OCI-LY7 (cell line): Measurements from ENCODE around the gene TNC. TPM values are rescaled to one million over a fixed set of nuclear protein-coding genes. Genes with fewer than 3 reads are reported as not detected.

Experiments
- BruUV-seq: library from RNA; stranded (reverse); fragments of 400-500 nt; replicated peaks from 2 replicates; lab custom pipeline; 2021; lab: Mats Ljungman, UMichigan
- CTCF ChIA-PET: fragments of 300-600 bp; sonication (Branson Sonifier 250); formaldehyde crosslinking; loops from one replicate; lab custom pipeline; 2022; ENCODE audit warnings: antibody characterized with exemption; ENCODE audit not compliant: unreplicated experiment; lab: Charles Lee
- POLR2A ChIA-PET: fragments of 300-600 bp; sonication (Branson Sonifier 250); formaldehyde crosslinking; loops from one replicate; lab custom pipeline; 2022; ENCODE audit warnings: antibody characterized with exemption; lab: Charles Lee
- DNase-seq: peaks from one replicate; pipeline ENCODE4 v3.0.0-alpha.2; 2015; ENCODE audit warnings: low spot score
- H2AFZ ChIP-seq: fragments of 200-600 bp; sonication (generic), shearing (Covaris generic); 2 replicates; pipeline ENCODE4 v1.6.1; 2014; ENCODE audit warnings: mild to moderate bottlenecking, antibody characterized with exemption, low read length, moderate library complexity
- H3K27ac ChIP-seq: fragments of 200-600 bp; sonication (generic); 2 replicates; pipeline ENCODE4 v1.5.1; 2014; ENCODE audit warnings: mixed run types, low read depth, mild to moderate bottlenecking, moderate library complexity, low read length, inconsistent platforms; ENCODE audit not compliant: poor library complexity, severe bottlenecking
- H3K36me3 ChIP-seq: fragments of 200-600 bp; sonication (generic); 2 replicates; pipeline ENCODE4 v1.6.1; 2014; ENCODE audit warnings: mild to moderate bottlenecking, antibody characterized with exemption, low read length, moderate library complexity, mixed read lengths; ENCODE audit not compliant: insufficient read depth
- H3K4me1 ChIP-seq: fragments of 200-600 bp; sonication (generic); 2 replicates; pipeline ENCODE4 v1.5.1; 2014; ENCODE audit warnings: mild to moderate bottlenecking, low read length; ENCODE audit not compliant: insufficient read depth, poor library complexity, severe bottlenecking
- H3K4me2 ChIP-seq: fragments of 200-600 bp; sonication (generic); 2 replicates; pipeline ENCODE4 v1.6.1; 2014; ENCODE audit warnings: mild to moderate bottlenecking, low read length
- H3K4me3 ChIP-seq: fragments of 200-600 bp; sonication (generic); 2 replicates; pipeline ENCODE4 v1.5.1; 2014; ENCODE audit warnings: mild to moderate bottlenecking, low read depth, low read length; ENCODE audit not compliant: poor library complexity, severe bottlenecking
- H3K79me2 ChIP-seq: fragments of 200-600 bp; sonication (generic); 2 replicates; pipeline ENCODE4 v1.6.1; 2016; ENCODE audit warnings: low read depth, mild to moderate bottlenecking, low read length, moderate library complexity, mixed read lengths; ENCODE audit not compliant: insufficient read depth
- H3K9me2 ChIP-seq: fragments of 200-600 bp; sonication (generic); 2 replicates; pipeline ENCODE4 v1.6.1; 2016; ENCODE audit warnings: mild to moderate bottlenecking, low read length, mixed read lengths; ENCODE audit not compliant: insufficient read depth
- H3K9me3 ChIP-seq: fragments of 200-600 bp; sonication (generic); 2 replicates; pipeline ENCODE4 v1.6.1; 2014; ENCODE audit warnings: mild to moderate bottlenecking, mixed run types, low read length, mixed read lengths
- H4K20me1 ChIP-seq: fragments of 200-600 bp; sonication (generic); 2 replicates; pipeline ENCODE4 v1.6.1; 2014; ENCODE audit warnings: mild to moderate bottlenecking, antibody characterized with exemption, low read length, moderate library complexity, mixed read lengths; ENCODE audit not compliant: insufficient read depth
- EZH2phosphoT487 ChIP-seq: fragments of 200-600 bp; sonication (generic); IDR thresholded peaks from 2 replicates; pipeline ENCODE4 v1.6.1; 2018; ENCODE audit warnings: low read depth, borderline replicate concordance, mild to moderate bottlenecking, mixed run types, antibody characterized with exemption, low read length, moderate library complexity, mixed read lengths
- intact Hi-C: fragments of 100-400 bp; cut with micrococcal nuclease; formaldehyde crosslinking; loops from one replicate; pipeline ENCODE4 v1.10.0; 2022; ENCODE audit not compliant: unreplicated experiment
- total RNA-seq, 2 experiments: library from RNA; depleted of rRNA in 1 of 2; stranded (reverse); fragments of >200 nt in 1 of 2; shearing (Covaris generic) in 1 of 2; gene quantifications; 2 replicates each; pipeline ENCODE4 v1.2.3, GENCODE V29; 2014 to 2022
- TF ChIP-seq, protein P1 (sequence below): fragments of 200-600 bp; sonication (generic); conservative IDR thresholded peaks from 2 replicates; pipeline ENCODE4 v1.5.1; 2014; ENCODE audit warnings: mild to moderate bottlenecking, antibody characterized with exemption, low read length, moderate library complexity, mixed read lengths

The TNC gene
- total RNA-seq, 2 experiments from 2014 or later, result not detected

DNA sequence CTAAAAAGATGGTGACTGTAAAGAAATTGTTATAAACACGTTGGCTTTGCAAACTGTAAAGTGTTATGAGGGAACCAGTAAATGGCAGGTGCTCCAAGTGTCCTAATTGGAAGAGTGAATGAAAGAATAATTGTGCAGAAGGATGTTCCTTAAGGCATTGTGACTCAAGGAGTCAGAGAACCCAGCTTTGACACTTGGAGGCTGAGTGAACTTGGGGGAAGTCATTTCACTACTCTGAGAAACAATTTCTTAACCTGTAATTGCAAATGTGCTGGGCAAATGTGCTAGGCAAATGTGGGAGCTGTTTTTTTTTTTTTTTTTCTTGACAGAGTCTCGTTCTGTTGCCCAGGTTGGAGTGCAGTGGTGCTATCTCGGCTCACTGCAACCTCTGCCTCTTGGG lies 103.5 kb downstream of the TNC start:
- Histone ChIP-seq H3K27ac (no peak overlapping the region), H3K4me3 (no peak overlapping the region), H3K4me2 (no peak overlapping the region), H3K4me1 (peaks cover 4% of the 10 kb centered on the region), H3K36me3 (no peaks in the 10 kb centered on the region), H2AFZ (no peak overlapping the region; the same call in 1 of the 2 replicates), H4K20me1 (no peaks in the 10 kb centered on the region), H3K9me2 (no peaks in the 10 kb centered on the region), H3K79me2 (no peaks in the 10 kb centered on the region), H3K9me3 (no peaks in the 10 kb centered on the region)
- no TSS peak for BruUV-seq
- DNase-seq, result no peak
- ChIA-PET CTCF (interaction anchor here (0.6 to 1.0 kb wide), 6 partner anchors 73 to 609 kb away, joined by 3 to 4 read pairs (median 4); no protein-coding TSS in a partner anchor), POLR2A (interaction anchor here (0.6 to 0.7 kb wide), 2 partner anchors 24 to 357 kb away, joined by 3 read pairs; partner anchors contain the start of gene TEX53)
- intact Hi-C loops, result loop anchor here (1.0 to 5.0 kb wide), 6 partner anchors 87 to 609 kb away; partner anchors contain the start of gene TEX48
- no peak for TF ChIP-seq EZH2phosphoT487
- TF ChIP-seq, protein P1, sequence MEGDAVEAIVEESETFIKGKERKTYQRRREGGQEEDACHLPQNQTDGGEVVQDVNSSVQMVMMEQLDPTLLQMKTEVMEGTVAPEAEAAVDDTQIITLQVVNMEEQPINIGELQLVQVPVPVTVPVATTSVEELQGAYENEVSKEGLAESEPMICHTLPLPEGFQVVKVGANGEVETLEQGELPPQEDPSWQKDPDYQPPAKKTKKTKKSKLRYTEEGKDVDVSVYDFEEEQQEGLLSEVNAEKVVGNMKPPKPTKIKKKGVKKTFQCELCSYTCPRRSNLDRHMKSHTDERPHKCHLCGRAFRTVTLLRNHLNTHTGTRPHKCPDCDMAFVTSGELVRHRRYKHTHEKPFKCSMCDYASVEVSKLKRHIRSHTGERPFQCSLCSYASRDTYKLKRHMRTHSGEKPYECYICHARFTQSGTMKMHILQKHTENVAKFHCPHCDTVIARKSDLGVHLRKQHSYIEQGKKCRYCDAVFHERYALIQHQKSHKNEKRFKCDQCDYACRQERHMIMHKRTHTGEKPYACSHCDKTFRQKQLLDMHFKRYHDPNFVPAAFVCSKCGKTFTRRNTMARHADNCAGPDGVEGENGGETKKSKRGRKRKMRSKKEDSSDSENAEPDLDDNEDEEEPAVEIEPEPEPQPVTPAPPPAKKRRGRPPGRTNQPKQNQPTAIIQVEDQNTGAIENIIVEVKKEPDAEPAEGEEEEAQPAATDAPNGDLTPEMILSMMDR, result no peak

DNA sequence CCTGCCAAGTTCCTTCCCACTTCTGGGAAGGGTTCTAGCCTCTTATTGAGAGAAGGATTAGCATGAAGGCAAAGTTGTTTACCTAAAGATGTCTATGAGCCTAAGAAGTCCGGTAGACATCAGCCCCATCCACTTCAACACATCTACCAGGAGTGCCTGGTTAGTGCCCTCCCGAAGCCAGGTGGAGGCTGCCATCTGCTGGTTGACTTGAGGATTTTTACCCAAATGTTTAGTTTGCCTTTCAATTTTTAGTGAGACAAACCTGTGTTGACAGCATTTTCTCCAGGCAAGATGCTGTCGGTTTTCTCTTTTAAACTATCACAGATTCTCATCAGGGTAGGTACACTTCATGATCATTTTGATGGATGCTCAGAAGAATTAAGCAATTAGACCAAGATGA lies 104.0 kb downstream of the TNC start:
- Histone ChIP-seq H3K36me3 (no peaks in the 10 kb centered on the region), H2AFZ (peak overlapping the region; percentile 24; the same call in 1 of the 2 replicates), H3K9me3 (no peaks in the 10 kb centered on the region), H3K4me3 (no peak overlapping the region), H3K4me1 (peaks cover 4% of the 10 kb centered on the region), H3K9me2 (no peaks in the 10 kb centered on the region), H3K27ac (no peak overlapping the region), H3K4me2 (no peak overlapping the region), H4K20me1 (no peaks in the 10 kb centered on the region), H3K79me2 (no peaks in the 10 kb centered on the region)
- CTCF ChIA-PET, result interaction anchor here (0.6 to 1.0 kb wide), 5 partner anchors 72 to 609 kb away, joined by 3 to 4 read pairs (median 4); no protein-coding TSS in a partner anchor
- DNase-seq, result peak; percentile 83
- BruUV-seq, result no TSS peak
- intact Hi-C loops, result loop anchor here (1.0 to 5.0 kb wide), 6 partner anchors 87 to 609 kb away; partner anchors contain the start of gene TEX48
- TF ChIP-seq, protein P1, result peak; percentile 95
- TF ChIP-seq EZH2phosphoT487, result no peak
- POLR2A ChIA-PET, result interaction anchor here (0.6 to 0.7 kb wide), 2 partner anchors 24 to 356 kb away, joined by 3 read pairs; partner anchors contain the start of gene TEX53

DNA sequence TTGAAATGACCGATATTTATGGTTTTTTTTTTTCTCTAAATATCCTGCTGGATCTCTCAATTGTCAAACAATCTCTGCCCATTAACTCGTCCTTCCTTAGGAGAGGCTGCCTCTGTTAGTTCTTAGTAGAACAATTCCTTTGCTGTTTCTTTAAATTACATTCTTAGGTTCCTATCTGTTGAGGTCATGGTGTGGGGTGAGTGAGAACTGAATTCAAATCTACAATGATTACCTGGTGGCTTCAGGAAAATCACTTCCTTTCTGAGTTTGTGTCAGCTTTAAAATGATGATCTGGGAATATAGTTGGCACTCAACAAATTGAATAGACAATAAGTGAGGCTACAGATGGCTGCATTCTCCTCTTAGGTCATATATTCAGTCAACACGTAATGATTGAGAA lies 105.5 kb downstream of the TNC start:
- no peaks in the 10 kb centered on the region for H4K20me1 ChIP-seq
- H2AFZ ChIP-seq, result no peak overlapping the region
- no peaks in the 10 kb centered on the region for H3K79me2 ChIP-seq
- no peaks in the 10 kb centered on the region for H3K9me2 ChIP-seq
- no peak for DNase-seq
- no peaks in the 10 kb centered on the region for H3K36me3 ChIP-seq
- H3K9me3 ChIP-seq, result no peaks in the 10 kb centered on the region
- no TSS peak for BruUV-seq
- intact Hi-C loops, result loop anchor here (5.0 kb wide), 1 partner anchor 85 kb away; no protein-coding TSS in a partner anchor
- no peak overlapping the region for H3K4me3 ChIP-seq
- no peak overlapping the region for H3K4me2 ChIP-seq
- ChIA-PET POLR2A (interaction anchor here (0.6 to 0.9 kb wide), 3 partner anchors 8 to 277 kb away, joined by 3 to 5 read pairs (median 3); no protein-coding TSS in a partner anchor), CTCF (no interaction called here)
- TF ChIP-seq EZH2phosphoT487, result no peak
- TF ChIP-seq, protein P1, result no peak
- H3K27ac ChIP-seq, result no peak overlapping the region
- H3K4me1 ChIP-seq, result peaks cover 4% of the 10 kb centered on the region
